Panc1 (cell line): ENCODE measurements around the gene SENP8. TPM values are rescaled to one million over a fixed set of nuclear protein-coding genes. Genes with fewer than 3 reads are reported as not detected.

Experiments used
- ATAC-seq: fragments of 200-7000 bp; cut with Tn5 transposase; 2 replicates; pipeline ENCODE4 v1.9.1; 2020; ENCODE audit warnings: mild to moderate bottlenecking, moderate library complexity
- BruUV-seq: library from RNA; stranded (reverse); fragments of 400-500 nt; replicated peaks from 2 replicates; lab custom pipeline; 2021; lab: Mats Ljungman, UMichigan
- CTCF ChIA-PET: fragments of 300-600 bp; sonication (Branson Sonifier 250); formaldehyde crosslinking; loops from one replicate; lab custom pipeline; 2022; ENCODE audit warnings: antibody characterized with exemption; lab: Charles Lee
- POLR2A ChIA-PET: fragments of 300-600 bp; sonication (Branson Sonifier 250); formaldehyde crosslinking; loops from one replicate; lab custom pipeline; 2022; ENCODE audit warnings: antibody characterized with exemption; lab: Charles Lee
- DNase-seq: peaks from one replicate; pipeline ENCODE4 v3.0.0-alpha.2; 2010; ENCODE audit warnings: low read depth, low spot score
- H3K27ac ChIP-seq: 2 replicates; pipeline ENCODE4 v1.5.1; 2011; ENCODE audit warnings: mild to moderate bottlenecking, low read length, inconsistent platforms
- H3K27me3 ChIP-seq: fragments of 200-500 bp; sonication (Bioruptor generic); 2 replicates; pipeline ENCODE4 v1.6.0; 2014; ENCODE audit warnings: low read length, inconsistent platforms; ENCODE audit not compliant: control insufficient read depth, insufficient read depth
- H3K36me3 ChIP-seq: fragments of 200-500 bp; sonication (Bioruptor generic); 2 replicates; pipeline ENCODE4 v1.5.1; 2014; ENCODE audit warnings: inconsistent platforms, mild to moderate bottlenecking, low read length, moderate library complexity; ENCODE audit not compliant: control insufficient read depth, insufficient read depth
- H3K4me1 ChIP-seq: 2 replicates; pipeline ENCODE4 v1.5.1; 2011; ENCODE audit warnings: inconsistent platforms, mild to moderate bottlenecking, low read length, moderate library complexity; ENCODE audit not compliant: control insufficient read depth, insufficient read depth
- H3K4me3 ChIP-seq, 2 experiments: 2 replicates each; pipeline ENCODE4 v1.5.1; 2011 to 2012; ENCODE audit warnings: low read depth in 2 of 2, low read length in 2 of 2, mild to moderate bottlenecking in 2 of 2, inconsistent platforms in 1 of 2, moderate library complexity in 1 of 2
- H3K9me3 ChIP-seq: fragments of 200-500 bp; sonication (Bioruptor generic); 2 replicates; pipeline ENCODE4 v1.5.1; 2014; ENCODE audit warnings: low read depth, mild to moderate bottlenecking, inconsistent platforms, low read length, moderate library complexity; ENCODE audit not compliant: control insufficient read depth, insufficient read depth
- POLR2AphosphoS5 ChIP-seq: IDR thresholded peaks from 2 replicates; pipeline ENCODE4 v1.6.1; 2012; ENCODE audit warnings: mild to moderate bottlenecking, low read depth, low read length, moderate library complexity
- REST ChIP-seq, 2 experiments: IDR thresholded peaks; 2 replicates each; pipeline ENCODE4 v1.6.1; 2011 to 2012; ENCODE audit warnings: low read depth in 2 of 2, control low read depth in 1 of 2, low read length in 1 of 2, mild to moderate bottlenecking in 1 of 2, moderate library complexity in 1 of 2; ENCODE audit not compliant: insufficient read depth in 1 of 2
- SIN3A ChIP-seq: IDR thresholded peaks from 2 replicates; pipeline ENCODE4 v1.6.1; 2012; ENCODE audit warnings: low read depth, mild to moderate bottlenecking, low read length, moderate library complexity, borderline replicate concordance; ENCODE audit not compliant: insufficient read depth
- TCF7L2 ChIP-seq: IDR thresholded peaks from 2 replicates; pipeline ENCODE4 v1.6.1; 2011; ENCODE audit warnings: mild to moderate bottlenecking, low read depth, low read length, inconsistent platforms
- in situ Hi-C: cut with HindIII; loops from 2 replicates; pipeline ENCODE4 v1.10.0; 2016; ENCODE audit warnings: low sequenced_read_pairs, low pct_unique_long_range_greater_than_20kb
- intact Hi-C: fragments of 100-400 bp; cut with micrococcal nuclease; formaldehyde crosslinking; loops from one replicate; pipeline ENCODE4 v1.10.0; 2022; ENCODE audit not compliant: unreplicated experiment
- total RNA-seq: library from RNA; stranded (reverse); gene quantifications from one replicate; pipeline ENCODE4 v1.2.1, GENCODE V29; 2021; ENCODE audit not compliant: unreplicated experiment
- TF ChIP-seq, protein P1 (sequence below): fragments of 450-650 bp; IDR thresholded peaks from 2 replicates; pipeline ENCODE4 v1.5.1; 2017; ENCODE audit warnings: mild to moderate bottlenecking

Gene SENP8
- total RNA-seq, 1 experiment from 2014 or later, result 2.9 TPM

GRCh38 chr15:72173864-72174550, 55.8 kb downstream of the SENP8 start:
- intact Hi-C loops (no loop called here), in situ Hi-C loops (no loop called here)
- ChIA-PET POLR2A (no interaction called here), CTCF (no interaction called here)
- H3K27ac ChIP-seq, result no peak overlapping the region
- H3K4me1 ChIP-seq, result no peaks in the 10 kb centered on the region
- no peak overlapping the region for H3K4me3 ChIP-seq
- H3K27me3 ChIP-seq, result no peaks in the 10 kb centered on the region
- no peaks in the 10 kb centered on the region for H3K36me3 ChIP-seq
- H3K9me3 ChIP-seq, result no peaks in the 10 kb centered on the region
- no peak for DNase-seq
- ATAC-seq, result no peak
- BruUV-seq, result no TSS peak
- TF ChIP-seq REST (IDR thresholded peaks at IDR 0.05; ENCODE audit: insufficient read depth in 1 of 2, low read depth in 2 of 2, low read length in 1 of 2), result no peak
- TF ChIP-seq POLR2AphosphoS5, result no peak
- TF ChIP-seq TCF7L2, result no peak
- no peak for TF ChIP-seq SIN3A
- TF ChIP-seq, protein P1, sequence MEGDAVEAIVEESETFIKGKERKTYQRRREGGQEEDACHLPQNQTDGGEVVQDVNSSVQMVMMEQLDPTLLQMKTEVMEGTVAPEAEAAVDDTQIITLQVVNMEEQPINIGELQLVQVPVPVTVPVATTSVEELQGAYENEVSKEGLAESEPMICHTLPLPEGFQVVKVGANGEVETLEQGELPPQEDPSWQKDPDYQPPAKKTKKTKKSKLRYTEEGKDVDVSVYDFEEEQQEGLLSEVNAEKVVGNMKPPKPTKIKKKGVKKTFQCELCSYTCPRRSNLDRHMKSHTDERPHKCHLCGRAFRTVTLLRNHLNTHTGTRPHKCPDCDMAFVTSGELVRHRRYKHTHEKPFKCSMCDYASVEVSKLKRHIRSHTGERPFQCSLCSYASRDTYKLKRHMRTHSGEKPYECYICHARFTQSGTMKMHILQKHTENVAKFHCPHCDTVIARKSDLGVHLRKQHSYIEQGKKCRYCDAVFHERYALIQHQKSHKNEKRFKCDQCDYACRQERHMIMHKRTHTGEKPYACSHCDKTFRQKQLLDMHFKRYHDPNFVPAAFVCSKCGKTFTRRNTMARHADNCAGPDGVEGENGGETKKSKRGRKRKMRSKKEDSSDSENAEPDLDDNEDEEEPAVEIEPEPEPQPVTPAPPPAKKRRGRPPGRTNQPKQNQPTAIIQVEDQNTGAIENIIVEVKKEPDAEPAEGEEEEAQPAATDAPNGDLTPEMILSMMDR, result no peak

DNA sequence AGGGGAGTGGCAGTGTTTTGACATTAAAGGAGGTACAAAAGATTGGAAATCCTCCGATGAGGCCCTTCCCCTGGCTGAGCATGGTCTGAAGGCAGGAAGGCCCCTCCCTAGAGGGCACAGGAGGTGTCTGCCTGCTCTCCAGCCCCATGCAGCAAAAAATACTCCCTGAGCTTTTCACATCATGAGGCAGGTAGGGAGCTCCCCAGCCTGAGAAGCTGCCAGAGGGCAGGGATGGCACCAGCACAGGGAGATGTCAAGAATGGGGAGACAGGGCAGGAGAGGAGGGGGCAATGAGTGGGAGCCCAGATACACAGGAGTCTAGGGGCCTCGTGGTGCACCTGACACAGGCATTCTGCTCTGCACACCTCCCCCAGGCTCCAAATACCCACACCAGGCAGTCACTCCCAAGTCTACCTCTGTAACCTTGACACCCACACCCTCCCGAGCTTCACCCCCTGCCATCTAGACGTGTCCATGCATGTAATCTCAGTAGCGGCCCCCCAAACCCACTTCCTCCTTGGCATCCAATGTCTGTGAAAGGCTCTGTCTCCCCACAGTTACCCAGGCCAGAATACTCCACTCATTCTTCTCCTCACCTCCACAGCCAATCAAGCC, 56.5 kb downstream of the SENP8 start:
- Histone ChIP-seq H3K36me3 (no peaks in the 10 kb centered on the region), H3K27ac (no peak overlapping the region), H3K4me1 (no peaks in the 10 kb centered on the region), H3K27me3 (no peaks in the 10 kb centered on the region), H3K9me3 (no peaks in the 10 kb centered on the region), H3K4me3 (no peak overlapping the region)
- in situ Hi-C loops, result no loop called here
- BruUV-seq, result no TSS peak
- no peak for DNase-seq
- ATAC-seq, result no peak
- intact Hi-C loops, result no loop called here
- no peak for TF ChIP-seq REST (IDR thresholded peaks at IDR 0.05; ENCODE audit: insufficient read depth in 1 of 2, low read depth in 2 of 2, low read length in 1 of 2)
- TF ChIP-seq, protein P1, result no peak
- TF ChIP-seq SIN3A, result no peak
- no peak for TF ChIP-seq TCF7L2
- no peak for TF ChIP-seq POLR2AphosphoS5
- POLR2A ChIA-PET, result no interaction called here
- CTCF ChIA-PET, result no interaction called here
